Activated naive CD4-positive, alpha-beta T cell treated with Interleukin-2 at 50 U/mL for 16 hours (primary cell): ENCODE data around the gene PACS1.
"Not testable (repeated sequence)": the region's sequence is repeated elsewhere in the genome, so short reads cannot be mapped to it uniquely, and the experiment has no call there.

Experiments
- DNase-seq: peaks from one replicate; pipeline ENCODE4 v3.0.0-alpha.2; 2020

The PACS1 gene

DNA sequence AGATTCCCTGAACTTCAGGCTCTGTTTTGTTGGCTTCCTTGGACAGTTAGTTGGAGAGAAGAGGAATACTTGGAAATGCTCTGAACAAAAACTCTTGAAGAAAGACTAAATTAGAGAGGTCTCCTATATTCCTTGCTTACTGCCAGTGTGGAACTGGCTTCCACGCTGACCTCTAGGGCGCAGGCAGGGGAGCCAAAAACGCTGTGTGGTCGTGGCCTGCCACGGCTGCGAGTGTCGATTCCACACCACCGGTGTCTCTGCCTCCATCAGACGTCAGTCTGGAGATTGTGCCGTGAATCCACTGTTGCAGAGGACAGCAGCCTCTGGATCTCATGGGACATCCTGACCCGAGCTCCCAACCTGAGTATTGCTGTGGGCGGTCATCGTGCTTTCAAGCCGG is 160.9 kb downstream of the PACS1 start:
- DNase-seq, result no peak

DNA sequence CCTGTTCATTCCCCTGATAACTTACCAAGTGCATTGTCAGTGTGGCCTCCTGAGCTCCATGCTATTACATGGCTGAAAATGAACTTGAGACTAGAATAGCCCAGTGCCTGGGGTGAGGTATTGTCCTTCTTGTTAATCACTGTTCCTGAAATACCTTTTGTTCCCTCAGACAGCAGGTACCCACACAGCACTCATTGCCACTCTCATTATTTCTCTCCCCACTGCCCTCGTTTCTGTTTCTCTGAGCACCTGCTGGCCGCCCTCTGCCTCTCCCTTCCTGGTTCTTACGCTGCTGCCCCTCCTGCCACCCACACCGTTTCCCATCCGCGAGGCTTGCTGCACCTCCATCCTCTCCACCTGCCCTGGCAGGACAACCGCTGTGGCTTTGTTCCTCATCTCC is 161.5 kb downstream of the PACS1 start:
- no peak for DNase-seq

DNA sequence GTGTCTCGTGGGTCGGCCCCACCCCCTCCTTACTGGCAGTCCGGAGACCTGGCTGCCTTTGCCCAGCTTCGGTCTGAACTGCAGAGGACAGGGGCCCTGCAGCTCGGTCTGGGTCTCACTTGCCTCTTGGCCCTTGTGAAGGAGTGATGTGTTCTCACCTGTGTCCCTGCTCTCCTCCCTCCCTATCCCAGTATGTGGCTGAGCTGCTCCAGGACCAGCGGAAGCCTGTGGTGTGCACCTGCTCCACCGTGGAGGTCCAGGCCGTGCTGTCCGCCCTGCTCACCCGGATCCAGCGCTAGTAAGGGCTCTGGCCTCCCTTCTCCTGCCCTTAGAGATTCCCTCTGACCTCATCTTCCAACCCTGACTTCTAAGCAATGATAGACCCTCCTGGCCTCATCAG is 162.7 kb downstream of the PACS1 start:
- no peak for DNase-seq

GRCh38 chr11:66233301-66233700 is 163.2 kb downstream of the PACS1 start:
- DNase-seq, result no peak

DNA sequence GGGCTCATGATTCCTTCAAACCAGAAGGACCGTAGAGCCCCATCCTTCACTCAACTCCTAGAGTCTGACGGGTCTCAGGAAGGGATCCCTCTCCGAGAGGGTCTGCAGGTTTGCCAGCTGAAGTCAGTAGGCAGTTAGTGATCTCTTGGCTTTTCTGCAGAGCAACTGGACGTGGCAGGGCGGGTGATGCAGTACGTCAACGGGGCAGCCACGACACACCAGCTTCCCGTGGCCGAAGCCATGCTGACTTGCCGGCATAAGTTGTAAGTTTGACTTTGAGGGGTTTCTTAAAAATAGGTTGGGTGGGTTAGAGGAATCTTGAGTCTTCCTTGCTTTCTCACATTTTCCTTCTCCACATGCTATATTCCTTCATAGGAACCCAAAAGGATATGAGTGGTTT is 165.1 kb downstream of the PACS1 start:
- DNase-seq, result no peak

DNA sequence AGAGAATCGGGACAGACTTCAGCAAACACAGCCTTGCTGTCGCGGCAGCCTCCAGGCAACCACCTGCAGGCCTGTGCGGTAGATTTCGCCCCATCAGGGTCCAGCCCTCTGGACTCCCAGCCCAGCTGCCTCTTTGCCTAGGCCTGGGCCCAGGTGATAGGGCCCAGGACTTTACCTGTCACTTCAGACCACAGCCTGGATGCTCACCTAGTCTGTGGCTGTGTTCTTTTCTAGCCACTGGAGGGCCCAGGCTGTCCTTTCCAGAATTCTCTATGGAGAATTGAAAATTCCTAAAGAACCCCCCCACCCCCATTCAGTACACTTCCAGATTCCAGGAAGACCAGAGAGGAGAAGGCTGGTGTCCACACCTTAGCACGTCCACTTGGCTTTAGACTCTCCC is 167.8 kb downstream of the PACS1 start:
- no peak for DNase-seq

- DNase-seq, result no peak
Observed at GRCh38 chr11:66238786-66239413, 168.8 kb downstream of the PACS1 start.

DNA sequence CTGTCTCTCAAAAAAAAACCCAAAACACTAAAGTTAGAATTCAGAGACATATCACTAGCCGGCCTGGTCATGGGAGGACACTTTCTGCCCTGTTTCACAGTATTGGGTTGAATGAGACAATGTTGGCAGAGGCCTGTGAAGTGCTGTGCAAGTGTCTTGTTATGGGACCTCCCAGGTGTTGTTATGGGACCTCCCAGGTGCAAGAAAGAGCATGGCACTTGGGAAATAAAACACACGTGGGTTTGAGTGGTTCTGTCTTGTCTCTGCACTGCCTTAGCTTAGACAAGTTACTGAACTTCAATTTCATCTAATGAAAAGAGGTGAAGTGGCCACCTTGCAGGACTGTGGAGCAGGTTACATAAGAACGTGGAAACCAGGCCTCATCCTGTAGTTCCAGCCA is 169.4 kb downstream of the PACS1 start:
- no peak for DNase-seq

DNA sequence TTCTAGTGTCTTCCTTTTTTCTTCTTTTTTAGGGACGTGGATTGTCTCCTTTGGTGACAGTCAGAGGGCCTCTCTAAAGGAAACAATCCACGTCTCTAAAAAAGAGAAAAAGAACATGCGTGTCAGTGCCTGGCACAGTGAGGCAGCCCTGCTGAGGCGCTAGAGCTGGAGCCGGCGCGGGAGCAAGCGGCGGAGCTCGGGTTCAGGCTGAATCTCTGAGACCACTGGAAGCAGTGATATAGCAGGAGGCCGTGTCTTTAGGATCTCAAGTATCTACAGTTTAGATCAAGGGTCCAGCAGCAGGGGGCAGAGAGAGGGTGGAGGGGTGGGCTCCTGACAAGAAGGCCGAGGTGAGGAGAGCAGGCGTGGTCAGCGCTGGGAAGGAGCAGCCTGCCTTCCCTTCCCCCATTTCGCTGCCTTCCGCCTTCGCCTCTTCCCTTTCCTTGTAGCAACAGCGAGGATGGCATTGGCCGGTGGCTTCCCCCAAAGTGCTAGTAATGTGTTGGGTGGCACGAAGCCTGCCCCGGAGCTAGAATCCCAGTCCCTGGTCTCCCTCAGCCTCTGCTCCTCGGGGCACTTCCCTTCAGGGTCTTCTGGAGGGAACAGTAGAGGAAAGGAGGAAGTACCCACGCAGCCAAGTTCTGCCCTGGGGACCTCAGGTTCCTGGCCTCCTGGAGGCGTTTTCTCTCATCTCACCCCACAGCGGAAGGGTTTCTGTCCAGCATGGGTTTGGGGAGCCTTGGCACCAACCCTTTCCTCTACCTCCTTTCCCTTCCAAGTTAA is 170.1 kb downstream of the PACS1 start:
- no peak for DNase-seq

DNA sequence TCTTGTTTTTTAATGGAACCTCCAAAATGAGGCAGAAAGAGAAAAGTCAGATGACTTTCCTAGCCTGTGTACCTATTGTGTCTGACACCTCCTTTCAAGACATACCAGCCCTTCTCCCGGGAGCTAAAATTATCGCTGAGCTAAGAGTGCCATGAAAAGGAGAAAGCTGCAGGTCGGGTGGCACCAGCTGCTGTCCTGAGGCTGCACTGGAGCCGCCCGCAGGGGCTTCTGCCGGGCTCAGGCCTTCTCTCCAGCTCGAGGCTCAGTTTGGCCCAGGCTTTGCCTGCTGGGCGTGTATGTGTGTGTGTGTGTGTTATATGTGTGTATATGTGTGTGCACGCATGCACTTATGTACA is 170.7 kb downstream of the PACS1 start:
- no peak for DNase-seq

DNA sequence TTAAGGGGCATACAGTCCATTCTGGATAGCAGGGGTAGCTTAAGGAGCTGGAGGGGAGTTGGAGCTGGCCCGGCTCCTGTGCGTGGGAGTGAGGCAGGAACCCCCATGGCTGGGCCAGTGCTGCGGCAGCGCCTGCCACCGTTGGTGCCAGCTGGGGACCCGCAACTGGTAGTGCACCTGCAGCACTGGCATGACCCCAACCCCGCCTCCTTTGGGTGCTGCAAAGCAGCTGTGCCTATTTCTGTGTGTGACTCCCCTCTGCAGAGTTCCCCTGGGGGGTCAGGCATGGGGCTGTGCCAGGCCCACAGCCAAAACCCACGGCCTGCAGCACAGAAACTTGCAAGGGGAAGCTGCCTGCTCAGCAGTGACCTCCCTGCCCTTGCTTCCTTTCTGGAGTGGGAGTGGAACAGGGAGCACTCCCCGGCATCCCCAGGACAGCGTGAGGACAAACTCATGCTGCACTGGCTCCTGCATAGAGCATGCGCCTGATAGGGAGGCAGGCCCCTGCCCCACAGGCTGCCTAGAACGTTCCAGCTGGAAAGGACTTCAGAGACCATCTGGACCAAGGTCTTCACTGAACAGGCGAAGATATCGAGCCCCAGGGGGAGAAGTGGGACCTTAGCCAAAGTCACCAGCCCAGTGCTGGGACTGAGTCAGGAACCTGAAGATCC is 172.2 kb downstream of the PACS1 start:
- no peak for DNase-seq

- DNase-seq, result no peak
Observed at GRCh38 chr11:66243782-66244535, 173.9 kb downstream of the PACS1 start.

DNA sequence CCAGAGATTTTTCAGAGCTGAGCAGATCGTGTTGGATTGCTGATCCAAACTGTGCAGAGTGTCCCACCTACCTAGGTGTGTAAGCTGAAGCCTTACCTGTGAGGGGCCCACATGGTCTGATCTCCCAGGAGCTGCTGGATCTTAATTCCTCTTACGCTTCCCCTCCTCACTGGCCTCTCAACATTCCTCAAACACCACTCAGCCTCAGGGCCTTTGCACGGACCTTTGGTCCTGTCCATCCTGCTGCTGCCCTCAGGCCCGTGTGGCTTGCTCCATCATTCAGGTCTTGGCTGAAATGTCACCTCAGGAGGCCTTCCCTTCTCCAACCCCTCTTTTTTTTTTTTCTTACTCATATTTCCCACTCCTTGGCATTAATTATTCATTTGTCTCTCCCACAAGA is 177.2 kb downstream of the PACS1 start:
- DNase-seq, result no peak

GRCh38 chr11:66247801-66248200 is 177.7 kb downstream of the PACS1 start:
- DNase-seq, result no peak

- DNase-seq, result no peak
Observed at GRCh38 chr11:66248903-66249302, 178.8 kb downstream of the PACS1 start.

GRCh38 chr11:66251809-66252208 is 181.7 kb downstream of the PACS1 start:
- no peak for DNase-seq

DNA sequence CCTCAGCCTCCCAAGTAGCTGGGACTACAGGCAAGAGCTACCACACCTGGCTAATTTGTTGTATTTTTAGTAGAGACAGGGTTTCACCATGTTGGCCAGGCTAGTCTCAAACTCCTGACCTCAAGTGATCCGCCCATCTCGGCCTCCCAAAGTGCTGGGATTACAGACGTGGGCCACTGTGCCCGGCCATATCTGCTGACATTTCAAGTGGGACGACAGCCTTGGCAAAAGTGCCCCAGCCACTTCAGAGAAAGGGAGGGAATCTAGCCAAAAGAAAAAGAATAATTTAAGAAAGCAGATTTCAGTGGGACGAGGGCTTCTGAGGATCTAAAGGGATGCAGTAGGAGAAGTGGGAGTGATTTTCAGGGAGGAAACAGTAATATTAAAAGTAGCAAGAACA is 183.0 kb downstream of the PACS1 start:
- not testable (repeated sequence) for DNase-seq

GRCh38 chr11:66258473-66258893 is 188.4 kb downstream of the PACS1 start:
- no peak for DNase-seq

GRCh38 chr11:66259225-66259624 is 189.2 kb downstream of the PACS1 start:
- no peak for DNase-seq

DNA sequence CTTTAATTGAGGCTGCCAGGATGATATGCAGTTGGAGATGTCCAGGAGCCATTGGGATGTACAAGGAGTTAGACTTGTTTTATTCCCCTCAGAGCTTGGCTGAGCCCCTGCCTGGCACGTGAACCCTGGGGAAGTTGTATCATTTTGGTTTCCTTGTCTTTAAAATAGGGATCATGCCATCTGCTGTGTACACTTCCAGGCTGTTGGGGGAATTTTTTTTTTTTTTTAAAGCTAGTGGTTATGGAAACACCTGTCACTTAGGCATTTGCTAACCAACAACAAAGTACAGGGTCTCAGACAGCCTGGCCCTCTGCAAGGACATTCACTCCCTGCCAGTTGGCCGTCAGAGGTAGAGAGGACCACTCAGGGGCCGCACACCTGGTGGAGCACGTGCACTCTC is 189.9 kb downstream of the PACS1 start:
- DNase-seq, result no peak

- DNase-seq, result no peak
Observed at GRCh38 chr11:66261578-66261977, 191.5 kb downstream of the PACS1 start.

- DNase-seq, result no peak
Observed at GRCh38 chr11:66262191-66262590, 192.1 kb downstream of the PACS1 start.

GRCh38 chr11:66262696-66263095 is 192.6 kb downstream of the PACS1 start:
- no peak for DNase-seq

- DNase-seq, result no peak
Observed at GRCh38 chr11:66263231-66263630, 193.2 kb downstream of the PACS1 start.
